ENCODE results near the gene RANBP1. TPM values are rescaled to one million over a fixed set of nuclear protein-coding genes. Genes with fewer than 3 reads are reported as not detected.

Gene RANBP1
- total and polyA plus RNA-seq, 2 of the 13 experiments (the other 11 are each of a cell fraction or from before 2014, with no cell fraction given), result 181 to 492 TPM

GRCh38 chr22:20116951-20117632, 1.2 kb downstream of the RANBP1 start, which contains the start of gene TRMT2A (continued):
- TF ChIP-seq ZNF704 (CRISPR knock-in tag; IDR thresholded peaks at IDR 0.05; ENCODE audit: borderline replicate concordance) (no peak), GMEB2 (CRISPR knock-in tag; IDR thresholded peaks at IDR 0.05; ENCODE audit: low read depth) (peak; percentile 85), ZNF280B (CRISPR knock-in tag; IDR thresholded peaks at IDR 0.05; ENCODE audit: borderline replicate concordance) (no peak), MEIS1 (CRISPR knock-in tag; IDR thresholded peaks at IDR 0.05; ENCODE audit: borderline replicate concordance) (no peak), ZNF615 (CRISPR knock-in tag; IDR thresholded peaks at IDR 0.05; ENCODE audit: borderline replicate concordance) (no peak; the same call in 1 of the 2 replicates), ZNF512 (CRISPR knock-in tag; IDR thresholded peaks at IDR 0.05) (no peak), NPAS2 (CRISPR knock-in tag; IDR thresholded peaks at IDR 0.05; ENCODE audit: borderline replicate concordance) (no peak), ZNF138 (CRISPR knock-in tag; IDR thresholded peaks at IDR 0.05; ENCODE audit: low read depth) (peak; percentile 86), ZNF687 (CRISPR knock-in tag; IDR thresholded peaks at IDR 0.05) (peak; percentile 90), ZNF605 (CRISPR knock-in tag; IDR thresholded peaks at IDR 0.05) (no peak; the same call in 1 of the 2 replicates), POLR2AphosphoS2 (IDR thresholded peaks at IDR 0.05; ENCODE audit: low read depth, low read length) (no peak), POGK (CRISPR knock-in tag; conservative IDR thresholded peaks at IDR 0.05) (peak; percentile 96), MXD4 (CRISPR knock-in tag; IDR thresholded peaks at IDR 0.05) (peak; percentile 77; the same call in 1 of the 2 replicates), ZNF34 (CRISPR knock-in tag; IDR thresholded peaks at IDR 0.05; ENCODE audit: borderline replicate concordance) (no peak), XRCC5 (optimal IDR thresholded peaks at IDR 0.05; ENCODE audit: low read length) (peak; percentile 80), ONECUT2 (CRISPR knock-in tag; IDR thresholded peaks at IDR 0.05) (no peak)
